Measurements from ENCODE around the gene INPPL1. TPM values are rescaled to one million over a fixed set of nuclear protein-coding genes. Genes with fewer than 3 reads are reported as not detected.

INPPL1 gene
- total and polyA plus RNA-seq, 10 of the 15 experiments (the other 5 are each of a cell fraction or from before 2014, with no cell fraction given): 0.47 to 116 (median 43.4) TPM

DNA sequence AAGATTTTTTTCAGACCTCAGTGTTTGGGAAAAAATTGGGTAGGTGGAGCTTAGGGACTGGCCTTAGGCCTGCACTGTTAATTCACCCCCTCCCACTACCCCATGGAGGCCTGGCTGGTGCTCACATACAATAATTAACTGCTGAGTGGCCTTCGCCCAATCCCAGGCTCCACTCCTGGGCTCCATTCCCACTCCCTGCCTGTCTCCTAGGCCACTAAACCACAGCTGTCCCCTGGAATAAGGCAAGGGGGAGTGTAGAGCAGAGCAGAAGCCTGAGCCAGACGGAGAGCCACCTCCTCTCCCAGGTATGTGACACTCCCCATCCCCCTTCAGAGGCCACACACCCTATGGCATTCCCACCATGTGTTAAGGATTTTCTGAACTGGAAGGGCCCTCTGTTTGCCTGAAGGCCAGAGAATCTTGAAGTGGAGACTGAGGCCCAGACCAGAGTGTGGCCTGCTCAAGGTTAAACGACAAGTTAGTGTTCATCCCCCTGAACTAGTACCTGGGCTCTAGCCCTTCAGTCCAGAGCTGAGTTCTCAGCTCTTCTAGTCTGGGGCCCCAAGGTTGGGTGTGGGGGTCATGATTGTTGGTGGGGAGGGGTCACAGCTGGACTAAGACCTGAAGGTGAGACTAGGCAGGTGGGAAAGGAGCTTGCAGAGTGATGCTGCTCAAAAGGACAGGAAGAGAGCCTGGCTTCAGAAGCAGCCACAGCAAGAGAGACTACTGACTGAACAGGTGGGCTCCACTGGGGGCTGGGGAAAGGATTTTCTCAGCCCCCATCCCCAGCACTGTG, 34.9 kb upstream of the INPPL1 start:
- WGBS (ENCODE audit: insufficient coverage, insufficient replicate concordance, low lambda C conversion rate, missing lambda C conversion rate): 20% methylated on average over 3 of the region's 3 CpGs
- DNase-seq (ENCODE audit: low read depth, low spot score) (no peak), FAIRE-seq (no peak), ATAC-seq (no peak)
- Histone ChIP-seq H3K36me3 (ENCODE audit: control insufficient read depth in 2 of 2, insufficient read depth in 2 of 2, low read length in 1 of 2) (no peaks in the 10 kb centered on the region), H3K4me3 (no peak overlapping the region), H3K9me3 (replicated peaks; ENCODE audit: control insufficient read depth, insufficient read depth, low read length) (no peaks in the 10 kb centered on the region), H4K20me1 (ENCODE audit: control insufficient read depth, insufficient read depth) (no peaks in the 10 kb centered on the region), H3K4me2 (ENCODE audit: control insufficient read depth, insufficient read depth) (no peak overlapping the region), H3K27ac (ENCODE audit: control insufficient read depth, insufficient read depth) (no peak overlapping the region), H3K79me2 (ENCODE audit: control insufficient read depth, insufficient read depth, low read length) (no peaks in the 10 kb centered on the region), H3K27me3 (replicated peaks in 1 of 2; ENCODE audit: control insufficient read depth in 2 of 2, insufficient read depth in 2 of 2, low read length in 1 of 2) (no peaks in the 10 kb centered on the region), H3K9ac (ENCODE audit: control insufficient read depth, insufficient read depth, low read length) (no peak overlapping the region), H2AFZ (ENCODE audit: control insufficient read depth, low read depth, low read length) (no peak overlapping the region), H3K4me1 (ENCODE audit: control insufficient read depth, insufficient read depth, low read length) (no peaks in the 10 kb centered on the region)
- intact Hi-C loops (cut with micrococcal nuclease; ENCODE audit: unreplicated experiment) (no loop called here), in situ Hi-C loops (cut with MboI) (no loop called here)
- ChIA-PET SMC1A (ENCODE audit: uncharacterized antibody, unreplicated experiment) (interaction anchor here (0.9 to 1.6 kb wide), 4 partner anchors 19 to 241 kb away, joined by 3 to 4 read pairs (median 4); no protein-coding TSS in a partner anchor), CTCF (interaction anchor here (0.7 to 2.5 kb wide), 5 partner anchors 23 to 241 kb away, joined by 3 to 8 read pairs (median 4); no protein-coding TSS in a partner anchor), RAD21 (ENCODE audit: unreplicated experiment) (no interaction called here), POLR2A (no interaction called here)
- BruUV-seq (replicated peaks): no TSS peak
- TF ChIP-seq MEF2A (IDR thresholded peaks at IDR 0.05; ENCODE audit: insufficient read depth, low read depth, low read length): no peak
- TF ChIP-seq, protein P1, sequence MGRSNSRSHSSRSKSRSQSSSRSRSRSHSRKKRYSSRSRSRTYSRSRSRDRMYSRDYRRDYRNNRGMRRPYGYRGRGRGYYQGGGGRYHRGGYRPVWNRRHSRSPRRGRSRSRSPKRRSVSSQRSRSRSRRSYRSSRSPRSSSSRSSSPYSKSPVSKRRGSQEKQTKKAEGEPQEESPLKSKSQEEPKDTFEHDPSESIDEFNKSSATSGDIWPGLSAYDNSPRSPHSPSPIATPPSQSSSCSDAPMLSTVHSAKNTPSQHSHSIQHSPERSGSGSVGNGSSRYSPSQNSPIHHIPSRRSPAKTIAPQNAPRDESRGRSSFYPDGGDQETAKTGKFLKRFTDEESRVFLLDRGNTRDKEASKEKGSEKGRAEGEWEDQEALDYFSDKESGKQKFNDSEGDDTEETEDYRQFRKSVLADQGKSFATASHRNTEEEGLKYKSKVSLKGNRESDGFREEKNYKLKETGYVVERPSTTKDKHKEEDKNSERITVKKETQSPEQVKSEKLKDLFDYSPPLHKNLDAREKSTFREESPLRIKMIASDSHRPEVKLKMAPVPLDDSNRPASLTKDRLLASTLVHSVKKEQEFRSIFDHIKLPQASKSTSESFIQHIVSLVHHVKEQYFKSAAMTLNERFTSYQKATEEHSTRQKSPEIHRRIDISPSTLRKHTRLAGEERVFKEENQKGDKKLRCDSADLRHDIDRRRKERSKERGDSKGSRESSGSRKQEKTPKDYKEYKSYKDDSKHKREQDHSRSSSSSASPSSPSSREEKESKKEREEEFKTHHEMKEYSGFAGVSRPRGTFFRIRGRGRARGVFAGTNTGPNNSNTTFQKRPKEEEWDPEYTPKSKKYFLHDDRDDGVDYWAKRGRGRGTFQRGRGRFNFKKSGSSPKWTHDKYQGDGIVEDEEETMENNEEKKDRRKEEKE (IDR thresholded peaks at IDR 0.05): no peak
- no peak for TF ChIP-seq ZNF217 (IDR thresholded peaks at IDR 0.05)
- TF ChIP-seq BMI1 (IDR thresholded peaks at IDR 0.05; ENCODE audit: borderline replicate concordance): no peak
- TF ChIP-seq EP300 (IDR thresholded peaks at IDR 0.05; ENCODE audit: borderline replicate concordance in 1 of 2, control insufficient read depth in 1 of 2, low read depth in 2 of 2, low read length in 2 of 2): no peak
- TF ChIP-seq RFX5 (IDR thresholded peaks at IDR 0.05; ENCODE audit: low read depth, low read length): no peak
- TF ChIP-seq POLR2A (IDR thresholded peaks at IDR 0.05; ENCODE audit: low read depth, low read length): no peak
- TF ChIP-seq MEF2B (IDR thresholded peaks at IDR 0.05; ENCODE audit: partially characterized antibody, poor library complexity, severe bottlenecking): no peak
- TF ChIP-seq, protein P2, sequence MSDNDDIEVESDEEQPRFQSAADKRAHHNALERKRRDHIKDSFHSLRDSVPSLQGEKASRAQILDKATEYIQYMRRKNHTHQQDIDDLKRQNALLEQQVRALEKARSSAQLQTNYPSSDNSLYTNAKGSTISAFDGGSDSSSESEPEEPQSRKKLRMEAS (IDR thresholded peaks at IDR 0.05; ENCODE audit: low read depth, low read length): no peak
- TF ChIP-seq, protein P3, sequence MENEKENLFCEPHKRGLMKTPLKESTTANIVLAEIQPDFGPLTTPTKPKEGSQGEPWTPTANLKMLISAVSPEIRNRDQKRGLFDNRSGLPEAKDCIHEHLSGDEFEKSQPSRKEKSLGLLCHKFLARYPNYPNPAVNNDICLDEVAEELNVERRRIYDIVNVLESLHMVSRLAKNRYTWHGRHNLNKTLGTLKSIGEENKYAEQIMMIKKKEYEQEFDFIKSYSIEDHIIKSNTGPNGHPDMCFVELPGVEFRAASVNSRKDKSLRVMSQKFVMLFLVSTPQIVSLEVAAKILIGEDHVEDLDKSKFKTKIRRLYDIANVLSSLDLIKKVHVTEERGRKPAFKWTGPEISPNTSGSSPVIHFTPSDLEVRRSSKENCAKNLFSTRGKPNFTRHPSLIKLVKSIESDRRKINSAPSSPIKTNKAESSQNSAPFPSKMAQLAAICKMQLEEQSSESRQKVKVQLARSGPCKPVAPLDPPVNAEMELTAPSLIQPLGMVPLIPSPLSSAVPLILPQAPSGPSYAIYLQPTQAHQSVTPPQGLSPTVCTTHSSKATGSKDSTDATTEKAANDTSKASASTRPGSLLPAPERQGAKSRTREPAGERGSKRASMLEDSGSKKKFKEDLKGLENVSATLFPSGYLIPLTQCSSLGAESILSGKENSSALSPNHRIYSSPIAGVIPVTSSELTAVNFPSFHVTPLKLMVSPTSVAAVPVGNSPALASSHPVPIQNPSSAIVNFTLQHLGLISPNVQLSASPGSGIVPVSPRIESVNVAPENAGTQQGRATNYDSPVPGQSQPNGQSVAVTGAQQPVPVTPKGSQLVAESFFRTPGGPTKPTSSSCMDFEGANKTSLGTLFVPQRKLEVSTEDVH (IDR thresholded peaks at IDR 0.05; ENCODE audit: low read depth, partially characterized antibody): no peak
- no peak for TF ChIP-seq NFIC (IDR thresholded peaks at IDR 0.05; ENCODE audit: low read depth, low read length)
- TF ChIP-seq RB1 (IDR thresholded peaks at IDR 0.05; ENCODE audit: borderline replicate concordance): no peak
- TF ChIP-seq, protein P4, sequence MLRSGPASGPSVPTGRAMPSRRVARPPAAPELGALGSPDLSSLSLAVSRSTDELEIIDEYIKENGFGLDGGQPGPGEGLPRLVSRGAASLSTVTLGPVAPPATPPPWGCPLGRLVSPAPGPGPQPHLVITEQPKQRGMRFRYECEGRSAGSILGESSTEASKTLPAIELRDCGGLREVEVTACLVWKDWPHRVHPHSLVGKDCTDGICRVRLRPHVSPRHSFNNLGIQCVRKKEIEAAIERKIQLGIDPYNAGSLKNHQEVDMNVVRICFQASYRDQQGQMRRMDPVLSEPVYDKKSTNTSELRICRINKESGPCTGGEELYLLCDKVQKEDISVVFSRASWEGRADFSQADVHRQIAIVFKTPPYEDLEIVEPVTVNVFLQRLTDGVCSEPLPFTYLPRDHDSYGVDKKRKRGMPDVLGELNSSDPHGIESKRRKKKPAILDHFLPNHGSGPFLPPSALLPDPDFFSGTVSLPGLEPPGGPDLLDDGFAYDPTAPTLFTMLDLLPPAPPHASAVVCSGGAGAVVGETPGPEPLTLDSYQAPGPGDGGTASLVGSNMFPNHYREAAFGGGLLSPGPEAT (IDR thresholded peaks at IDR 0.05; ENCODE audit: low read depth): no peak
- TF ChIP-seq, protein P5, sequence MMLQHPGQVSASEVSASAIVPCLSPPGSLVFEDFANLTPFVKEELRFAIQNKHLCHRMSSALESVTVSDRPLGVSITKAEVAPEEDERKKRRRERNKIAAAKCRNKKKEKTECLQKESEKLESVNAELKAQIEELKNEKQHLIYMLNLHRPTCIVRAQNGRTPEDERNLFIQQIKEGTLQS (IDR thresholded peaks at IDR 0.05; ENCODE audit: borderline replicate concordance, extremely low read depth, low read depth, low read length): no peak
- TF ChIP-seq SP1 (IDR thresholded peaks at IDR 0.05; ENCODE audit: low read depth, low read length): no peak
